Measurements from ENCODE around the gene MATCAP1. TPM values are rescaled to one million over a fixed set of nuclear protein-coding genes. Genes with fewer than 3 reads are reported as not detected.

MATCAP1 gene
- total and polyA plus RNA-seq, 10 of the 15 experiments (the other 5 are each of a cell fraction or from before 2014, with no cell fraction given) = 2.8 to 25.8 (median 8.6) TPM

DNA sequence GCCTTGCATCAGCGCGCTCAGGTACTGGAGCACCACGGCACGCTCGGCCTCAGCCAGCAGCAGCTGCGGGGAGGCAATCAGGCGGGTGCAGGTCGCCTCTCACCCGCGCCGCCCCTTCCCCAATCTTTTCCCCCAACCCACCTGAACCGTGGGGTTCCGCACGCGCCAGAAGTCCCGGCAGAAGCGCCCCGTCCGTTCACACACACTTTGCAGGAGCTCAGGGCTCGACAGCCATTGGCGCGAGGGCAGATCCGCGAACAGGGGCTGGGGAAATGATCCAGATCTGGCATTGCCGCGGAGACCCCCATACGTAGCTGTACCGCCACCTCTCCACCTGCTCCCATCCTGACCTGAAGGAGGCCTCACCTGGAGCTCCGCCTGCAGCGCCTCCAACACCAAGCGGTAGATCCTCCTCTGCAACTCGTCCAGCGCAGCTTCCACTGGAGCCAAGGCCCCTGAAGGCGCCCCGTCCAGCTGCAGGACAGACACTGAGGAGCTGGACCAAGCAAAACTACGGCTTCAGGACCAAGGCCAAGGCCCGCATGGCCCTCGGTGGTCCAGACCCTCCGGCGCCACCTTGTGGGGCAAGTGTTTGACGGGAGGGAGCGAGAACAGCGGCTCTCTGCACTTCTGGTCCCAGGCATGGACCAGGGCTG, 1.4 kb upstream of the MATCAP1 start (continued):
- TF ChIP-seq, protein P1, sequence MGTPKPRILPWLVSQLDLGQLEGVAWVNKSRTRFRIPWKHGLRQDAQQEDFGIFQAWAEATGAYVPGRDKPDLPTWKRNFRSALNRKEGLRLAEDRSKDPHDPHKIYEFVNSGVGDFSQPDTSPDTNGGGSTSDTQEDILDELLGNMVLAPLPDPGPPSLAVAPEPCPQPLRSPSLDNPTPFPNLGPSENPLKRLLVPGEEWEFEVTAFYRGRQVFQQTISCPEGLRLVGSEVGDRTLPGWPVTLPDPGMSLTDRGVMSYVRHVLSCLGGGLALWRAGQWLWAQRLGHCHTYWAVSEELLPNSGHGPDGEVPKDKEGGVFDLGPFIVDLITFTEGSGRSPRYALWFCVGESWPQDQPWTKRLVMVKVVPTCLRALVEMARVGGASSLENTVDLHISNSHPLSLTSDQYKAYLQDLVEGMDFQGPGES (IDR thresholded peaks at IDR 0.05) = no peak
- TF ChIP-seq, protein P2, sequence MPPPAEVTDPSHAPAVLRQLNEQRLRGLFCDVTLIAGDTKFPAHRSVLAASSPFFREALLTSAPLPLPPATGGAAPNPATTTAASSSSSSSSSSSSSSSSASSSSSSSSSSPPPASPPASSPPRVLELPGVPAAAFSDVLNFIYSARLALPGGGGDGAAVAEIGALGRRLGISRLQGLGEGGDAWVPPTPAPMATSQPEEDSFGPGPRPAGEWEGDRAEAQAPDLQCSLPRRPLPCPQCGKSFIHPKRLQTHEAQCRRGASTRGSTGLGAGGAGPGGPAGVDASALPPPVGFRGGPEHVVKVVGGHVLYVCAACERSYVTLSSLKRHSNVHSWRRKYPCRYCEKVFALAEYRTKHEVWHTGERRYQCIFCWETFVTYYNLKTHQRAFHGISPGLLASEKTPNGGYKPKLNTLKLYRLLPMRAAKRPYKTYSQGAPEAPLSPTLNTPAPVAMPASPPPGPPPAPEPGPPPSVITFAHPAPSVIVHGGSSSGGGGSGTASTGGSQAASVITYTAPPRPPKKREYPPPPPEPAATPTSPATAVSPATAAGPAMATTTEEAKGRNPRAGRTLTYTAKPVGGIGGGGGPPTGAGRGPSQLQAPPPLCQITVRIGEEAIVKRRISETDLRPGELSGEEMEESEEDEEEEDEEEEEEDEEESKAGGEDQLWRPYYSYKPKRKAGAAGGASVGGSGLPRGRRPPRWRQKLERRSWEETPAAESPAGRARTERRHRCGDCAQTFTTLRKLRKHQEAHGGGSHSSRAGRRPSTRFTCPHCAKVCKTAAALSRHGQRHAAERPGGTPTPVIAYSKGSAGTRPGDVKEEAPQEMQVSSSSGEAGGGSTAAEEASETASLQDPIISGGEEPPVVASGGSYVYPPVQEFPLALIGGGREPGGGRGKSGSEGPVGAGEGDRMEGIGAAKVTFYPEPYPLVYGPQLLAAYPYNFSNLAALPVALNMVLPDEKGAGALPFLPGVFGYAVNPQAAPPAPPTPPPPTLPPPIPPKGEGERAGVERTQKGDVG (CRISPR knock-in tag; IDR thresholded peaks at IDR 0.05) = no peak
- TF ChIP-seq IKZF1 (conservative IDR thresholded peaks at IDR 0.05) = 0 out of 2 replicates have a peak, but pooled peaks have one; percentile 29
- TF ChIP-seq JUND (IDR thresholded peaks at IDR 0.05; ENCODE audit: low read depth, low read length) = no peak
- TF ChIP-seq, protein P3, sequence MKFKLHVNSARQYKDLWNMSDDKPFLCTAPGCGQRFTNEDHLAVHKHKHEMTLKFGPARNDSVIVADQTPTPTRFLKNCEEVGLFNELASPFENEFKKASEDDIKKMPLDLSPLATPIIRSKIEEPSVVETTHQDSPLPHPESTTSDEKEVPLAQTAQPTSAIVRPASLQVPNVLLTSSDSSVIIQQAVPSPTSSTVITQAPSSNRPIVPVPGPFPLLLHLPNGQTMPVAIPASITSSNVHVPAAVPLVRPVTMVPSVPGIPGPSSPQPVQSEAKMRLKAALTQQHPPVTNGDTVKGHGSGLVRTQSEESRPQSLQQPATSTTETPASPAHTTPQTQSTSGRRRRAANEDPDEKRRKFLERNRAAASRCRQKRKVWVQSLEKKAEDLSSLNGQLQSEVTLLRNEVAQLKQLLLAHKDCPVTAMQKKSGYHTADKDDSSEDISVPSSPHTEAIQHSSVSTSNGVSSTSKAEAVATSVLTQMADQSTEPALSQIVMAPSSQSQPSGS (IDR thresholded peaks at IDR 0.05; ENCODE audit: low read length) = no peak
- TF ChIP-seq BACH1 (IDR thresholded peaks at IDR 0.05; ENCODE audit: borderline replicate concordance) = no peak
- TF ChIP-seq ZNF207 (IDR thresholded peaks at IDR 0.05; ENCODE audit: borderline replicate concordance) = no peak
- TF ChIP-seq SIX5 (IDR thresholded peaks at IDR 0.05; ENCODE audit: low read depth, low read length, severe bottlenecking) = no peak
- TF ChIP-seq SRF (IDR thresholded peaks at IDR 0.05; ENCODE audit: low read depth in 2 of 2, low read length in 2 of 2) = no peak
- no peak for TF ChIP-seq POLR2A (IDR thresholded peaks at IDR 0.05; ENCODE audit: low read depth, low read length)
- no peak for TF ChIP-seq ZNF622 (IDR thresholded peaks at IDR 0.05)
- TF ChIP-seq NRF1 (conservative IDR thresholded peaks at IDR 0.05; ENCODE audit: low read depth, low read length) = no peak
- no peak for TF ChIP-seq ATF7 (IDR thresholded peaks at IDR 0.05; ENCODE audit: low read depth)
- TF ChIP-seq, protein P4, sequence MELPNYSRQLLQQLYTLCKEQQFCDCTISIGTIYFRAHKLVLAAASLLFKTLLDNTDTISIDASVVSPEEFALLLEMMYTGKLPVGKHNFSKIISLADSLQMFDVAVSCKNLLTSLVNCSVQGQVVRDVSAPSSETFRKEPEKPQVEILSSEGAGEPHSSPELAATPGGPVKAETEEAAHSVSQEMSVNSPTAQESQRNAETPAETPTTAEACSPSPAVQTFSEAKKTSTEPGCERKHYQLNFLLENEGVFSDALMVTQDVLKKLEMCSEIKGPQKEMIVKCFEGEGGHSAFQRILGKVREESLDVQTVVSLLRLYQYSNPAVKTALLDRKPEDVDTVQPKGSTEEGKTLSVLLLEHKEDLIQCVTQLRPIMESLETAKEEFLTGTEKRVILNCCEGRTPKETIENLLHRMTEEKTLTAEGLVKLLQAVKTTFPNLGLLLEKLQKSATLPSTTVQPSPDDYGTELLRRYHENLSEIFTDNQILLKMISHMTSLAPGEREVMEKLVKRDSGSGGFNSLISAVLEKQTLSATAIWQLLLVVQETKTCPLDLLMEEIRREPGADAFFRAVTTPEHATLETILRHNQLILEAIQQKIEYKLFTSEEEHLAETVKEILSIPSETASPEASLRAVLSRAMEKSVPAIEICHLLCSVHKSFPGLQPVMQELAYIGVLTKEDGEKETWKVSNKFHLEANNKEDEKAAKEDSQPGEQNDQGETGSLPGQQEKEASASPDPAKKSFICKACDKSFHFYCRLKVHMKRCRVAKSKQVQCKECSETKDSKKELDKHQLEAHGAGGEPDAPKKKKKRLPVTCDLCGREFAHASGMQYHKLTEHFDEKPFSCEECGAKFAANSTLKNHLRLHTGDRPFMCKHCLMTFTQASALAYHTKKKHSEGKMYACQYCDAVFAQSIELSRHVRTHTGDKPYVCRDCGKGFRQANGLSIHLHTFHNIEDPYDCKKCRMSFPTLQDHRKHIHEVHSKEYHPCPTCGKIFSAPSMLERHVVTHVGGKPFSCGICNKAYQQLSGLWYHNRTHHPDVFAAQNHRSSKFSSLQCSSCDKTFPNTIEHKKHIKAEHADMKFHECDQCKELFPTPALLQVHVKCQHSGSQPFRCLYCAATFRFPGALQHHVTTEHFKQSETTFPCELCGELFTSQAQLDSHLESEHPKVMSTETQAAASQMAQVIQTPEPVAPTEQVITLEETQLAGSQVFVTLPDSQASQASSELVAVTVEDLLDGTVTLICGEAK (IDR thresholded peaks at IDR 0.05; ENCODE audit: borderline replicate concordance) = no peak
- no peak for TF ChIP-seq ELK1 (IDR thresholded peaks at IDR 0.05; ENCODE audit: low read depth, low read length)
- TF ChIP-seq, protein P5, sequence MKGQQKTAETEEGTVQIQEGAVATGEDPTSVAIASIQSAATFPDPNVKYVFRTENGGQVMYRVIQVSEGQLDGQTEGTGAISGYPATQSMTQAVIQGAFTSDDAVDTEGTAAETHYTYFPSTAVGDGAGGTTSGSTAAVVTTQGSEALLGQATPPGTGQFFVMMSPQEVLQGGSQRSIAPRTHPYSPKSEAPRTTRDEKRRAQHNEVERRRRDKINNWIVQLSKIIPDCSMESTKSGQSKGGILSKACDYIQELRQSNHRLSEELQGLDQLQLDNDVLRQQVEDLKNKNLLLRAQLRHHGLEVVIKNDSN (IDR thresholded peaks at IDR 0.05; ENCODE audit: borderline replicate concordance, extremely low read length, insufficient read depth, low read depth, low read length) = no peak
- TF ChIP-seq ZNF217 (IDR thresholded peaks at IDR 0.05) = no peak
- TF ChIP-seq NFIC (IDR thresholded peaks at IDR 0.05; ENCODE audit: low read depth, low read length) = no peak
